Naive B cell (primary cell): ENCODE results near the gene VPS25. TPM values are rescaled to one million over a fixed set of nuclear protein-coding genes. Genes with fewer than 3 reads are reported as not detected.
A peak's percentile ranks its signal among the peaks of the same experiment; 100 is the strongest.

ENCODE experiments used
- ATAC-seq, 2 donors: fragments of 150-1000 bp; cut with Tn5 transposase; 2 replicates each; pipeline ENCODE4 v1.10.0; 2021; ENCODE audit warnings: low read depth in 2 of 2, mild to moderate bottlenecking in 2 of 2, moderate library complexity in 2 of 2
- DNase-seq: peaks from one replicate; pipeline ENCODE4 v3.0.0; 2022
- H3K27ac Mint-ChIP-seq, 6 donors: one replicate each; pipeline ENCODE4 v1.8.0; 2020 to 2022; ENCODE audit warnings: mild to moderate bottlenecking in 6 of 6, mixed read lengths in 6 of 6, moderate library complexity in 5 of 6, inconsistent platforms in 2 of 6
- H3K27me3 Mint-ChIP-seq, 3 donors: one replicate each; pipeline ENCODE4 v1.8.0; 2021 to 2022; ENCODE audit warnings: mixed read lengths in 3 of 3, mild to moderate bottlenecking in 1 of 3
- H3K36me3 Mint-ChIP-seq, 2 donors: one replicate each; pipeline ENCODE4 v1.8.0; 2020 to 2022; ENCODE audit warnings: mixed read lengths in 2 of 2, inconsistent platforms in 1 of 2, mild to moderate bottlenecking in 1 of 2
- H3K4me1 Mint-ChIP-seq, 3 donors: one replicate each; pipeline ENCODE4 v1.8.0; 2020 to 2022; ENCODE audit warnings: mixed read lengths in 3 of 3, inconsistent platforms in 1 of 3, mild to moderate bottlenecking in 1 of 3, moderate library complexity in 1 of 3
- H3K4me3 Mint-ChIP-seq, 8 donors: one replicate each; pipeline ENCODE4 v1.8.0; 2020 to 2022; ENCODE audit warnings: mild to moderate bottlenecking in 8 of 8, mixed read lengths in 8 of 8, moderate library complexity in 8 of 8, inconsistent platforms in 2 of 8
- H3K9me3 Mint-ChIP-seq, 7 donors: one replicate each; pipeline ENCODE4 v1.8.0; 2020 to 2022; ENCODE audit warnings: mixed read lengths in 7 of 7, mild to moderate bottlenecking in 5 of 7, inconsistent platforms in 2 of 7, moderate library complexity in 1 of 7
- polyA plus RNA-seq, 6 donors: library from polyadenylated mRNA; unstranded; fragments of 300-500 nt; fragmentation: Illumina TruSeq; gene quantifications; one replicate each; pipeline ENCODE4 v1.2.3, GENCODE V29; 2021; ENCODE audit warnings: low read depth in 6 of 6

Gene VPS25
- polyA plus RNA-seq, 6 donors from 2014 or later, result 44.3 to 61.0 (median 56.5) TPM

- H3K4me3 Mint-ChIP-seq, result no peak overlapping the region
- peaks cover 5 to 7% of the 10 kb centered on the region in 2 donors for H3K36me3 Mint-ChIP-seq
- no peak for ATAC-seq
- H3K27me3 Mint-ChIP-seq, result no peaks in the 10 kb centered on the region
- no peaks in the 10 kb centered on the region for H3K4me1 Mint-ChIP-seq
- DNase-seq, result no peak
- H3K9me3 Mint-ChIP-seq, result no peaks in the 10 kb centered on the region
- H3K27ac Mint-ChIP-seq, result no peak overlapping the region
Measured at GRCh38 chr17:42806249-42806648, 33.0 kb downstream of the VPS25 start.

DNA sequence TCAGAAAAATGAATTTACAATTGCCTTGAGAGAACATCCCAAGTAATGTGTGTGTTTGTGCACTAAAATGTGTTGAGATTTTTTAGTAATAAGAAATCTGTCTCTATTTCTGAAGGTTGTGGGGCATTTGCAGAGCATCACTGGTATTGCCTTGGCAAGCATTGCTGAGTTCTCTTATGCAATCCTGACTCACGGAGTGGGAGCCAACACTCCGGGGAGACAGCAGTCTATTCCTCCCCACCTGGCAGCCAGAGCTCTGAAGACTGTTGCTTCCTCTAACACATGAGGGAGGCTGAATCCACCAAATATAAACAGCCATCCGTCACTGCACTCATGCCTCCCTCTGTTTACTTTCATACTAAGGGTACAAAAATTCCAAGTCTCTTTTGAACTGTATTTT, 36.0 kb downstream of the VPS25 start:
- no peak for DNase-seq
- peaks cover 13 to 14% of the 10 kb centered on the region in 2 donors for H3K36me3 Mint-ChIP-seq

GRCh38 chr17:42814633-42815399, 41.6 kb downstream of the VPS25 start:
- no peaks in the 10 kb centered on the region for H3K9me3 Mint-ChIP-seq
- H3K36me3 Mint-ChIP-seq, result peaks cover 28 to 42% of the 10 kb centered on the region in 2 donors
- no peak overlapping the region for H3K27ac Mint-ChIP-seq
- no peak overlapping the region for H3K4me3 Mint-ChIP-seq
- DNase-seq, result no peak
- ATAC-seq, result no peak
- H3K27me3 Mint-ChIP-seq, result no peaks in the 10 kb centered on the region
- H3K4me1 Mint-ChIP-seq, result peaks cover 0 to 15% (median 1%) of the 10 kb centered on the region in 3 donors

More for the DNA sequence above, 36.0 kb downstream of the VPS25 start:
- no peaks in the 10 kb centered on the region for H3K4me1 Mint-ChIP-seq
- ATAC-seq, result no peak
- no peaks in the 10 kb centered on the region for H3K27me3 Mint-ChIP-seq
- no peak overlapping the region for H3K4me3 Mint-ChIP-seq
- no peaks in the 10 kb centered on the region for H3K9me3 Mint-ChIP-seq
- H3K27ac Mint-ChIP-seq, result peak overlapping the region in 1 of 6 donors; percentile 27

GRCh38 chr17:42817866-42818265, 44.6 kb downstream of the VPS25 start:
- ATAC-seq, result no peak
- Mint-ChIP-seq H3K9me3 (no peaks in the 10 kb centered on the region), H3K4me1 (peaks cover 12 to 24% (median 16%) of the 10 kb centered on the region in 3 donors), H3K27ac (peak overlapping the region in 2 of 6 donors; percentile 48 to 50), H3K27me3 (no peaks in the 10 kb centered on the region), H3K4me3 (no peak overlapping the region), H3K36me3 (peaks cover 23 to 36% of the 10 kb centered on the region in 2 donors)
- DNase-seq, result no peak

GRCh38 chr17:42818379-42818778, 45.1 kb downstream of the VPS25 start:
- Mint-ChIP-seq H3K27ac (peak overlapping the region in 5 of 6 donors; percentile 48 to 78 (median 50)), H3K4me1 (peaks cover 12 to 24% (median 20%) of the 10 kb centered on the region in 3 donors), H3K4me3 (peak overlapping the region in 2 of 8 donors; percentile 3 to 20), H3K36me3 (peaks cover 23 to 36% of the 10 kb centered on the region in 2 donors), H3K9me3 (no peaks in the 10 kb centered on the region), H3K27me3 (no peaks in the 10 kb centered on the region)
- ATAC-seq (no peak), DNase-seq (no peak)

- Mint-ChIP-seq H3K4me1 (peaks cover 24 to 37% (median 30%) of the 10 kb centered on the region in 3 donors), H3K36me3 (peaks cover 10 to 30% of the 10 kb centered on the region in 2 donors), H3K4me3 (peak overlapping the region in 3 of 8 donors; percentile 9 to 71 (median 47)), H3K27me3 (no peaks in the 10 kb centered on the region), H3K9me3 (no peaks in the 10 kb centered on the region), H3K27ac (peak overlapping the region in 2 of 6 donors; percentile 12 to 28)
- peak; percentile 34 to 37 for ATAC-seq
- DNase-seq, result peak; percentile 47
Measured at GRCh38 chr17:42819939-42820535, 46.8 kb downstream of the VPS25 start.

- ATAC-seq (no peak), DNase-seq (no peak)
- H3K36me3 Mint-ChIP-seq, result peaks cover 6 to 19% of the 10 kb centered on the region in 2 donors
- no peaks in the 10 kb centered on the region for H3K27me3 Mint-ChIP-seq
- H3K4me3 Mint-ChIP-seq, result peak overlapping the region in 1 of 8 donors; percentile 73
- peaks cover 24 to 39% (median 26%) of the 10 kb centered on the region in 3 donors for H3K4me1 Mint-ChIP-seq
- H3K27ac Mint-ChIP-seq, result no peak overlapping the region
- no peaks in the 10 kb centered on the region for H3K9me3 Mint-ChIP-seq
Measured at GRCh38 chr17:42821176-42821575, 47.9 kb downstream of the VPS25 start.

GRCh38 chr17:42827472-42827871, 54.2 kb downstream of the VPS25 start:
- H3K4me1 Mint-ChIP-seq, result peaks cover 17 to 32% (median 20%) of the 10 kb centered on the region in 3 donors
- H3K27ac Mint-ChIP-seq, result no peak overlapping the region
- no peaks in the 10 kb centered on the region for H3K9me3 Mint-ChIP-seq
- no peak for ATAC-seq
- H3K4me3 Mint-ChIP-seq, result peak overlapping the region in 1 of 8 donors; percentile 52
- no peak for DNase-seq
- H3K27me3 Mint-ChIP-seq, result no peaks in the 10 kb centered on the region
- no peaks in the 10 kb centered on the region for H3K36me3 Mint-ChIP-seq

Other genes starting within 250 kb of the VPS25 start
- gene NAGLU, start 237.2 kb upstream of the VPS25 start, polyA plus RNA-seq, result 10 to 100 TPM; 17.1 to 34.9 (median 23.6) TPM
- gene HSD17B1, start 220.5 kb upstream of the VPS25 start, polyA plus RNA-seq, result 1 to 10 TPM in 2 of 6 donors, under 1 TPM in 3, not detected in 1; 0.55 to 1.6 (median 0.90) TPM
- 100 to 1,000 TPM in 1 of 6 donors, 10 to 100 TPM in 5; 40.6 to 104 (median 55.5) TPM for gene COASY, start 211.3 kb upstream of the VPS25 start, polyA plus RNA-seq
- gene MLX, start 206.3 kb upstream of the VPS25 start, polyA plus RNA-seq, result 10 to 100 TPM; 26.7 to 48.2 (median 32.9) TPM
- 1 to 10 TPM in 5 of 6 donors, not detected in 1; 1.5 to 2.9 (median 2.4) TPM for gene PSMC3IP, start 195.7 kb upstream of the VPS25 start, polyA plus RNA-seq
- 100 to 1,000 TPM; 132 to 161 (median 140) TPM for gene RETREG3, start 164.1 kb upstream of the VPS25 start, polyA plus RNA-seq
- 10 to 100 TPM in 1 of 6 donors, 1 to 10 TPM in 4, not detected in 1; 4.2 to 10.2 (median 6.8) TPM for gene TUBG1, start 163.8 kb upstream of the VPS25 start, polyA plus RNA-seq
- gene TUBG2, start 114.2 kb upstream of the VPS25 start, polyA plus RNA-seq, result 1 to 10 TPM in 5 of 6 donors, under 1 TPM in 1; 0.39 to 3.3 (median 1.5) TPM
- gene PLEKHH3, start 96.5 kb upstream of the VPS25 start, polyA plus RNA-seq, result not detected
- gene CCR10, start 91.6 kb upstream of the VPS25 start, polyA plus RNA-seq, result 1 to 10 TPM in 1 of 6 donors, under 1 TPM in 2, not detected in 3; 0.27 to 1.8 (median 0.93) TPM
- gene CNTNAP1, start 90.9 kb upstream of the VPS25 start, polyA plus RNA-seq, result under 1 TPM in 5 of 6 donors, not detected in 1; 0.19 to 1.00 (median 0.39) TPM
- gene EZH1, start 28.4 kb upstream of the VPS25 start, polyA plus RNA-seq, result 10 to 100 TPM in 5 of 6 donors, 1 to 10 TPM in 1; 8.2 to 63.4 (median 47.3) TPM
- not detected for gene RAMP2, start 12.2 kb upstream of the VPS25 start, polyA plus RNA-seq
- gene WNK4, start 7.2 kb downstream of the VPS25 start, polyA plus RNA-seq, result under 1 TPM in 1 of 6 donors, not detected in 5; 0.10 TPM
- gene COA3, start 25.3 kb downstream of the VPS25 start, polyA plus RNA-seq, result 100 to 1,000 TPM; 117 to 157 (median 133) TPM
- gene CNTD1, start 25.4 kb downstream of the VPS25 start, polyA plus RNA-seq, result under 1 TPM in 5 of 6 donors, not detected in 1; 0.17 to 0.74 (median 0.70) TPM
- gene BECN1, start 50.8 kb downstream of the VPS25 start, polyA plus RNA-seq, result 100 to 1,000 TPM; 136 to 212 (median 150) TPM
- 100 to 1,000 TPM in 5 of 6 donors, 10 to 100 TPM in 1; 92.2 to 148 (median 115) TPM for gene PSME3, start 59.9 kb downstream of the VPS25 start, polyA plus RNA-seq
- gene AOC2, start 71.1 kb downstream of the VPS25 start, polyA plus RNA-seq, result under 1 TPM in 2 of 6 donors, not detected in 4; 0.24 to 0.43 TPM
- not detected for gene AOC3, start 77.8 kb downstream of the VPS25 start, polyA plus RNA-seq
- not detected for gene G6PC1, start 127.3 kb downstream of the VPS25 start, polyA plus RNA-seq
- gene AARSD1, start 191.0 kb downstream of the VPS25 start, polyA plus RNA-seq, result 10 to 100 TPM; 34.4 to 58.3 (median 41.2) TPM
- under 1 TPM in 3 of 6 donors, not detected in 3; 0.33 to 0.47 (median 0.45) TPM for gene PTGES3L, start 206.6 kb downstream of the VPS25 start, polyA plus RNA-seq
- gene RUNDC1, start 207.1 kb downstream of the VPS25 start, polyA plus RNA-seq, result 10 to 100 TPM; 15.3 to 39.6 (median 26.2) TPM
- 1,000 to 10,000 TPM; 1,305 to 2,435 (median 1,972) TPM for gene RPL27, start 225.0 kb downstream of the VPS25 start, polyA plus RNA-seq
- 10 to 100 TPM; 47.6 to 83.6 (median 59.1) TPM for gene IFI35, start 233.3 kb downstream of the VPS25 start, polyA plus RNA-seq
- gene VAT1, start 248.9 kb downstream of the VPS25 start, polyA plus RNA-seq, result 10 to 100 TPM; 63.2 to 76.5 (median 74.6) TPM